ENCODE results near the gene LRRFIP1. TPM values are rescaled to one million over a fixed set of nuclear protein-coding genes. Genes with fewer than 3 reads are reported as not detected.
"Not testable (repeated sequence)": the region's sequence is repeated elsewhere in the genome, so short reads cannot be mapped to it uniquely, and the experiment has no call there.

The LRRFIP1 gene, protein sequence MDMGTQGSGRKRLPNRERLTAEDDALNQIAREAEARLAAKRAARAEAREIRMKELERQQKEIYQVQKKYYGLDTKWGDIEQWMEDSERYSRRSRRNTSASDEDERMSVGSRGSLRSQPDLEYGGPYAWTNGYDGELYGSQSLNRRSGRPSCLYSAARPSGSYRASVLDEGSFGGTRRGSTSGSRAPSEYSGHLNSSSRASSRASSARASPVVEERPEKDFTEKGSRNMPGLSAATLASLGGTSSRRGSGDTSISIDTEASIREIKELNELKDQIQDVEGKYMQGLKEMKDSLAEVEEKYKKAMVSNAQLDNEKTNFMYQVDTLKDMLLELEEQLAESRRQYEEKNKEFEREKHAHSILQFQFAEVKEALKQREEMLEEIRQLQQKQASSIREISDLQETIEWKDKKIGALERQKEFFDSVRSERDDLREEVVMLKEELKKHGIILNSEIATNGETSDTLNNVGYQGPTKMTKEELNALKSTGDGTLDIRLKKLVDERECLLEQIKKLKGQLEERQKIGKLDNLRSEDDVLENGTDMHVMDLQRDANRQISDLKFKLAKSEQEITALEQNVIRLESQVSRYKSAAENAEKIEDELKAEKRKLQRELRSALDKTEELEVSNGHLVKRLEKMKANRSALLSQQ
- total RNA-seq = 33.6 TPM

DNA sequence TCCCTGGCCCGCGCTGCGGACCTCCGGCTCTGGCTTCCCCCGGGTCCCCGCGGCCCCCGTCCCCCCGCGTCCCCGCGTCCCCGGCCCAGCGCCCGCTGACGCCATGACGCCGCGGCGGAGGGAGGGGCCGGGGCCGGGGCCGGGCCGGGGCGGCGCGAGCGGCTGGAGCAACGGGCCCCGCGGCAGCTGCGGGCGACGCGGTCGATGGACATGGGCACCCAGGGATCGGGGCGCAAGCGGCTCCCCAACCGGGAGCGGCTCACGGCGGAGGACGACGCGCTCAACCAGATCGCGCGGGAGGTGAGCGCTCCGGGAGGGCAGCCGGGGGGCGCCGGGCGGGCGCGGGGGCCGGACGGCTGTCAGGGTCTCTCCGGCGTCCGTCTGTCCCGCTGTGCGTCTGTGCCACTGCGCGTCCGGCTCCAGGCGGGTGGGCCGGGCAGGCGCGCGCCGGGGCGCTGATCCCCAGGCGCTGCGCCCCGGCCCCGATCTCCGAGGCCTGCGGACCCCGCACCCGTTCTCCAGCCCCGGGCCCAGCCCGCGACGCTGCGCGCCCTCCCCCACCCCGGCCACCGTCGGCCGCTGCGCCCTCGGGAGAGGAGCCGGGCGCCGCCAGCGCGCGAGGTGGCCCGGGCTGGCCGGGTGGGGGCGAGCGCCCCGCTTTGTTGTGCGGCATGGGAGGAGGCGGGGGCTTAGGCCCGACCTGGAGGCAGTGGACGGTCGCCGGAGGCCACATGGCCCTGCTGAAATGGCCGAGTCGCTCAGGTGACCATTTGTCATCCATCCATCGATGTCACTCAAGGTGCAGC lies at the start of gene LRRFIP1:
Gene LRRFIP1 (plus strand): TSS at position 147 of the 806 bp plus-strand sequence. CDS start 58 bp downstream, at position 205.
- ATAC-seq = peak; percentile 91
- DNase-seq (ENCODE audit: low spot score) = peak; percentile 61

DNA sequence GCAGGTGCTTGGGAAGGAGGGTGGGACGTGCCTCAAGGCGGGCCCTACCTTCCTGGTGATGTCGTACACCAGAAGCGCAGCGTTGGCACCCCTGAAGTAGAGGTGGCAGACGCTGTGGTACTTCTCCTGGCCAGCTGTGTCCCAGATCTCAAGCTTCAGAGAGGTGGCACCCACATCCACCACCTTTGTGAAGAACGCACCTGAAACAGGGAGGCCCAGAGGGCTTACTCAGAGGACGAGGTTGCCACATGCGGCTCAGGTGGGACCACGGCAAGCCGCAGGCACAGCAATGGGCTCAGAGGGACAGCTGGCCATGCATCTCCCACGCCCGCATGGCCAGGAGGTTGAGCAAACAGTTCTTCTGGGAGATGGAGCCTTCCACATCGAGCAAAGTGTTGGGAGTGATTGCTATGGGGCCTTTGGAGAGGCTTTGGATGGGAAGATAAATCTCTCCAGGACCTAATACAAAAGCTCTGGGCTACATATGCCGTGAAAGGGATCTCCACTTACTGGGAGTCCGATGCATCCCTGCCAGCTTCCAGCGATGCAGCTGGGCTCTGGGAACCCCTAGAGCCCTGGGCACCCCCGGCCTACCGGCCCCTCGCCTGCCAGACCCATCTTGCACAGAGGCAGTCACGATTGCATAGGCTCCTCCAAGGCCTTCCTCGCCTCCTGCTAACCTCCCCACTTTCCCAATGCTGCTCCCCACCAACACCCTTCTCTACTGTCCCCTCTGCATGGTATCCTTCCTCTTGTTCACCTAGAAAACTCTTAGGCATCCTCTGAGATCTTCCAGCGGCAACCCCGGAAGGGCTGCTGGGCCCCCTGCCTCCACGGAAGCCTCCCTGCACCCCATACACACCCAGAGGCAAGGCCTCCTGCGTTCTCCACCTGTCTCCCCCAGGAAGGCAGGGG lies 49.2 kb upstream of the LRRFIP1 start:
- ATAC-seq (no peak), DNase-seq (ENCODE audit: low spot score) (no peak)

DNA sequence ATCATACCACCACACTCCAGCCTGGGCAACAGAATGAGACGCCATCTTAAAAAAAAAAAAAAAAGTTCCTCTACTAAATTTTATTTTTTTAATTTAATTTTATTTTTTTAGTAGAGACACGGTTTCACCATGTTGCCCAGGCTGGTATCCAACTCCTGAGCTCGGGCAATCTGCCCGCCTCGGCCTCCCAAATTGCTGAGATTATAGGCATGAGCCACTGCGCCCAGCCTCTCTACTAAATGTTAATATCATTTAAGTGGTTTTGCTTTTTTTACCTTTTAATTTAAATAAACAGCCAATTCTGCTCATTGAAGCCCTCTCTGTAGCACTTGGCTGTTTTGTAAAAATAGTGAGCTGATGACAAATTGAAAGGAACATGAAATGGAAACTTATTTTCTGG lies 46.1 kb upstream of the LRRFIP1 start:
- DNase-seq (ENCODE audit: low spot score) (no peak), ATAC-seq (no peak)

DNA sequence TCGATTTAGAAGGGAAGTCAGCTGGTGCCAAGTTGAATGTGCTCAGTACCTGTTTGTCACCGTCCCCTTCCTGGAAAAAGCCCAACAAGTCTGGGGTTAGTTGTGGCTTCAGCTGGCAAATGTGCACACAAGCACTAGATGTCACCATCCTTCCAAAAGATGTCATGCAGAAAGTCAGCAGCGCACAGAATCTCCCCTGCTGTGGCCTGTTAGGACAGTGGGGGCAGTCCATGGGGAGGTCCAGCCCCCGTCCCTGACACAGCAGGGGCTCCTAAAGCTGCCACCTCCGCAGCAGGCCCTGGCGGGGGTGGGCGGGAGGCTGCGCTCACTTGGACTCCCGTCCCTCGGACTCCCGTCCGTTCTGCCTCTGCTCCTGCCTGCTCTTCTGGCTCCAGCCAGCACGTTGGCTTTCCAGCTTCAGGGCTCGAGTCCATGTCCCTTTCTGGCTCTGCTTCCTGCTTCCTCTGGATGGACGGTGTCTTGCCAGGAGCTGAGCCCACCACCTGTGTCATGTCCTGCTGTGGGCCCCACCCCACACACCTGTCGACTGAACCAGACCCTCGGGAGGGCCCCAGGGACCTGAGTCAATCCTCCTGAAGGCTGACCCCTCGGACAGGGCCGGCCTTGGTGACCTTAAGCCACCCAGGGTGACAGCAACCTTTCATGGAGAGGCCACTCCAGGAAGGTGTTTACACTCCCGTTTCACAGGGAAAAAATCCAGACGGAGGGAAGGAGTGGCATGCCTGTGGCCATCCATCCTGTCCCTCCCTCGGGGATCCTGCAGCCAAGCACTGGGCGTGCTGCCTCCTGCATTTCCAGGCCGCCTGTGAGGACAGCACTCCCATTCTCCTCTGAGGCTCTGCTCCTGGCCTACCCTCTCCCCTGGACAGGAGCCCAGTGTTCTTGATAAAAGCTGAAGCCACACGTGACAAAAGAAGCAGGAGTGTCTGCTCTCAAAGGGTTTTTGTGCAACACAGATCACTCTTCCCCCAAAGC lies 45.3 kb upstream of the LRRFIP1 start:
- ATAC-seq (peak; percentile 86), DNase-seq (ENCODE audit: low spot score) (peak; percentile 92)

DNA sequence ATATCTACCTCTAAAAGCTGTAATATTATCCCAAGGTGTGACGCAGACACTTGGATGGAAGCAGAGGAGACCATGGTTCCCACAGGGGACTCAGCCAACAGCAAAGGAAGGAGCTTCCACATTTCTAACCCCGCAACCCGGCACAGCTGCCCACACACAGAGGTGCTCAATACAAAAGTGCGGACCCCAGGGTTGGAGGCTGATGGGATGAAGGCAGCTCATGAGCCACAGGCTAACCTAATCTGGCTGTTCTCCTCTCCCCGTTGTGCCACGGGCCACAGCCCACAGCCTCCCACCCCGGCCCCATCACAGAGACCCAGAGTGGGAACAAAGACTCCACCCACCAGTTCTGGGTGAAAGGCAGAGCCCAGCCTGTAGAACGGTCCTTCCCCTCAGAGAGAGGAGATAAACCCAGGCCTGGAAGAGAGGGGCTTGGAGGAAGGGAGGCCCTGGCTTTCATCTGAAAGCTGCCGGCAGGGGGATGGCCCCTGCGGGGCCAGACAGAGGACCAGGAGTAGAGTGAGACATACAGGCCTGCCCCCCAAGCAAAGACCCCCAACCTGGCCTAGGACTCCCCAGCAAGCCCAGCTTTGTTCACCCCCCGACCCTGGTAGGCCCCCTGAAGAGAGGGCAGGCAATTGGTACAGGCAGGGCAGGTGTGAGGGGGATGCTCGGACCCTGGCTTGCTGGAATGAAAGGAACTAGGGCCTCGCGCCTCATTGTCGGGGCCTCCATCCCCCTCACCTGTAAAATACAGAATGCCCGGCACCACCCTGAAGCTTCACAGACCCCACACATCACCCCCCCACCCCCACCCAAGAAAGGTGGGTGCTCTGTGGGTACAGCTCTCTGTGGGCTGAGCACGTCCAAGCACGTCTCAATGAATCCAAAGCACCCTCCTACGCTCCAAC lies 43.7 kb upstream of the LRRFIP1 start:
- DNase-seq (ENCODE audit: low spot score) (no peak), ATAC-seq (no peak)

DNA sequence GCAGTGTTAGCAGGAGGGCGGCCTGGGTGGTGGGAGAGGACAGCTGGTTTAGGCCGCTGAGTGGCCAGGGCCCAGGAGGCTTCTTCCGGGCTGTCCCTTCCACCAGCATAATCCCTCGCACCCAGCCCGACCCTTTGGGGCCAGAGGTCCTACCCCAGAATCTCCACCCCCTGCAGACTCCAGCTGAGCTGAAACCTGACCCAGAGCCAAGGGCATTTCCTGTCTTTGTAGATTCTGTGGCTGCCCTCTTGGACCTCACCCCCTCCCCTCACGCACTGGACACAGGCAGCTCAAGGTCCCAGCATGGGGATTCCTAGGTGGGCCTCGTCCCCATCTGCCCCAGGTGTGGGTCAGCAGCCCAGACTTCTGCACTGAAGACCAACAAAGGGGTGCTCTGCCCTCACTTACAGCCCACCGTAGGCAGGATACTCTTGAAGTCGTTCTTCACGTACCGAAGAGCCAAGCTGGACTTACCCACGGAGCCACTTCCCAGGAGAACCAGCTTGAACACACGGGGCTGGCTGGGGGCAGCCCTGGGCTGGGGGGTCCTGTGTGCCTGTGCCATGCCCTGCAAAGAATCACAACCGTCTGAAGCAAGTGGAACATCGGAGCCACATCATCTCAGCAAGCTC lies 41.7 kb upstream of the LRRFIP1 start:
- peak; percentile 60 for DNase-seq (ENCODE audit: low spot score)
- ATAC-seq = peak; percentile 3

DNA sequence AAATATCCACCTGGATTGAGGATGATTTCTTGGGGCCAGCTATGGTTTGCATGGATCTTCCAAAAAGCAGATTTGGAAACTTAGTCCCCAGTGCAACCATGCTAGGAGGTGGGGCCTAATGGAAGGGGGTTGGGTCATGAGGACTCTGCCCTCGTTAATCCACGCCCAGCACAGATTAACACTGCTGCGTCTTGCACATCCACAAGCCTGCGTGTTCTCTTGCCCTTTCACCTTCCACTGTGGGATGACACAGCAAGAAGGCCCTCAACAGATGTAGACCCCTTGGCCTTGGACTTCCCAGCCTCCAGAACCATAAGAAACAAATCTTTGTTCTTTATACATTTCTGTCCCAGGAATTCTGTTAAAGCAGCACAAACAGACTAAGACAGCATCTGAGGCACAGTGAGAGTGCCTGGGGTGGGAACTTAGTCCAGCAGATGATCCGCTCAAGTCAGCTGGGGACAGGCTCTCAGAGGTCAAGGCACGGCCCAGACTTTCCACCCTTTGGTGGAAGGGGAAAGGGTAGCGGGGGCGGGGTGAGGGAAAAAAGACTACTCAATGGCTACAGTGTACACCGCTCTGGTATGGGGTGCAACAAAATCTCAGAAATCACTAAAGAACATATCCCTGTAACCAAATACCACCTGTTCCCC lies 39.2 kb upstream of the LRRFIP1 start:
- ATAC-seq = peak; percentile 68
- peak; percentile 80 for DNase-seq (ENCODE audit: low spot score)

DNA sequence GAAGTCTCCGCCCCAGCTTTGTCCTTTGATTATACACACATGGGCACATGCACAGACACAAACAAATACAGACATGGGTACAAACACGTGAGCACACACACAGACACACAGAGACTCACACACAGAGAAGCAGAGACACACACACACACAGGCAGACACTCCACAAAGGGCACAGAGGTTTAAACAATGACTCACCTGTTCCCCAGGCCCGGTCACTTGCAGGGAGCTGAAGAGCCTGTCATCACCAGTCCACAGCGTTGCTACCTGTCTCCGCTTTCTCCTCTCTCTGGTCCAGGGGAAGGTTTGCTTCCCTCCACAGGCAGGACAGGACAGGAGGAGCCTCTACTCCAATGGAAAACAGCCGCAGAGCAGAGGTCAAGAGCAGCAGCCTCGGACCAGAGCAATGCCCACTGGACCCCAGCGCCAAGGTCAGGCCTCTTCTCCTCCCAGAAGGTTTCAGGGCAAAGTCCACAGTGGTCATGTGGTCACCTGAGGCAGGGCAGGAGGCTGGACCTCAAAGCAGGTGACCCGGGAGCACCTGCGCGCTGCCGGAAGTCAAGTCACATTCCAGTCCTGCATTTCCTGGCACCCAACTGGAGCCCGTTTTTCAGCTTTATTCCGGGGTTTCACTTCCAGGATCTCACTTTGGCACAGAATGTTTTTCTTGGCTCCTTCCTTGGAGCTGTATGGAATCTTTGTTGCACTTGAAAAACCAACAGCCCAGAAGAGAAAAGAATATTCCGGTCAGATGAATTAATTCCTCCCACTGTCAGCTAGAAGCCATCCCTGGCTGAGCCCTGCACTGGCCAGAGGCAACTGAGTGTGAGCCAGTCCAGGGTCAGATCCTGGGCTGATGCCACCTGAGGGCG lies 36.9 kb upstream of the LRRFIP1 start, which contains the start of gene RAB17:
Gene RAB17 (minus strand): TSS at position 463 of the 869 bp plus-strand sequence. CDS start 4,580 bp downstream, outside the sequence.
- ATAC-seq = peak; percentile 62

DNA sequence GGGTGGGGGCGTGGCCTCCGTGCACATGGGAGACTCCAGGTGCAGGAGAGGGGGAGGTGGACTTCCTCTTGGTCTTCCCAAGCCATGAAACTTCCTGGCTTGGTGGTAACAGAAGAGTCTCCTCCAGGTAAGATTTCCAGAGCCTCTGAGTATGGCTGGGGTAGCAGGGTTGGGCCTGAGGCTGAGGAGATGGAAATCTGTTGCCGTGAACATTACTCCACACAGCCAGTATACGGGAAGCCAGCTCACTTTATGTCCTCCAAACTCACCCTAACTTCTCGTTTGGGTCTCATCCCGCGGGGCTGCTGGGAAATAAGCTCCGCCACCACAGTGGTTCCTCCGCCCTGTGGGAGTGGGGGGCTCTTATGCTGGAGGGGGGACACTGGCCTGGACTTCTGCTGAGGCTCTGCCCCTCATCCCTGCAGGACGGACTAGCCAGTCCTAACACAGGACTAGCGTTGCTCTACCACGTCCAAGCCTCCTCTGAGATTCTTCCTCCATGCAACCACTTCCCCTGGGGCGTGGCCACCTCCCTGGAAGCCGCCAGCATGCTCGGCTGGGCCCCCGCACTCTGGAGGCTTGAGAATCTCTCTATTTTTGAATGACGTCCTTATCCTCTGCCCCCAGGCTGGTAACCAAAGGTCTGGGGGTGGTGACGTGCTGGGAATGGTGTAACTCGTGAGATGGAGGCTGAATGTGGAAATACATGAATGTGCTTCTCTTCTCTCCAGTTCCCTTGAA lies 36.1 kb upstream of the LRRFIP1 start:
- ATAC-seq (no peak), DNase-seq (ENCODE audit: low spot score) (peak; percentile 51)

More for the DNA sequence above, 36.9 kb upstream of the LRRFIP1 start, which contains the start of gene RAB17:
- peak; percentile 96 for DNase-seq (ENCODE audit: low spot score)

DNA sequence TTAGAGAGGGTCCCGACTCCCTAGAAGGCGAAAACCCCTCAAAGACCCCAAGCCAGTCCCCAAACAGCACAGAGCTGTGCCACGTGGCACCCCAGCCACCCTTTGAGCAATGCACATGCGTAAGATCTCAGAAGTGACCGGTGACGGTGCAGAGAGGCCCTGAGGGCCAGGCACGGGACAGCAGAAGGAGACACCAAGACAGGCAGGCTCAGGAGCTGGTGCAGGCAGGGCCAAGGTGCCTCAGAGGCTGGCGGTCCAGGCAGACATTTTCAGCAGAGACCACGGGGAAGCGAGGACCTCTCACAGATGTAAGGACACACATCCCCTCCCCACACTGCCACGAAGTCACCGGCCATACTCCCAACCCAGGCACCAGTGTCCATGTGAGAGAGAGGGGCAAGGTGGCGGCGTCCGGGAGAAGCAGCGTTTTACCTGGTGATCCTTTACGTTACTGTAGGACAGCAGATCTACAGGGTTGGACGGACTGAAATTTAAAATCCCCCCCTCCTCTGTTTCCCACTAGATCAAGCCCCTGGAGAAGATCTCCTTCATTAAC lies 34.9 kb upstream of the LRRFIP1 start:
- no peak for ATAC-seq
- DNase-seq (ENCODE audit: low spot score) = peak; percentile 40

DNA sequence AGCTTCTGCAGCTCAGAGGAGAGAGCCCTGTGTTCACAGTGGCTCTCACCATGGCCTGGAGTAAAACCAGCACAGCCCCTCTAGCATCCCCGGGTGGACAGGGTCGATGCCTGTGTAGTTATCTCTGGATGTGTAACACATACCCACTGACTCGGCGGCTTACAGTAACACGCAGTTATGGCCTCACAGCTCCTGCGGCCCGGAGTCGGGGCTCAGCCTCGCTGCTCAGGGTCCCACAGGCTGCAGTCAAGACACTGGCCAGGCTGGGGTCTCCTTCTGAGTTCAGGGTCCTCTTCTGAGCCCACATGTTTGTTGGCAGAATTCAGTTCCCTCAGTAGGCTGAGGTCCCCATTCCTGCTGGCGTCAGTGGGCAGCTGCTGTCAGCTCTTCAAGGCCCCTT lies 34.4 kb upstream of the LRRFIP1 start:
- ATAC-seq (no peak), DNase-seq (ENCODE audit: low spot score) (no peak)

DNA sequence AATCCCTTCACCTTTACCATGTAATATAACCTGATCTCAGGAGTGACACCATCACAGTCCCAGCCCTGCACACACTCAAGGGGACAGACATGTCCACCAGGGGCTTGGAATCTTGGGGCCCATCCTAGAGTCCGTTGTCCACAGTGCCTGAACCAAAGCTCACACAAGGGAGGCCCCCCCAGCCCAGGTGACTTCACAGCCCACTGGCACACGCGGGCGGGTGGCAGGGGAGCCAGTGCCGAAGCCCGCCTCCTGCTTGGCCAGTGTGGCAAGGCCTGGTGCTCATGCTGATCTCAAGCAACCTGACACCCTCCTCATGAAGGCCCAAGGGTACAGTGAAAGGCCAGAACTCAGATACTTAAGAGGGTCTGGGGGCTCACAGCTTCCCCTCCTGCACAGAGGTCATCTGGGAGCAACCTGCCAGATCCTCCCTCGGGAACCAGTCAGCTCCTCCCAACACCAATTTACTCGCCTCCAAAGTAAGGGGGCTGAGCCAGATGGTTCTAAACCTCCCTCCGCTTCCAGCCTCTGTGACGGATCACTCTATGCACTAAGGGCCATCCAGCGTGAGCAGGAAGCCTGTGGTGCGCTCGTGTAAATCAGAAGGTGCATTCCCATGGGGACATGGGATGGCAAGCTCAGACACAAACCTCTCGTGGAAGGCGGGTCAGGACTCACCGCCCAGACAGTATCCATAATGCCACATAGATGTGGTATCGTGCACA lies 33.6 kb upstream of the LRRFIP1 start:
- no peak for DNase-seq (ENCODE audit: low spot score)
- no peak for ATAC-seq

DNA sequence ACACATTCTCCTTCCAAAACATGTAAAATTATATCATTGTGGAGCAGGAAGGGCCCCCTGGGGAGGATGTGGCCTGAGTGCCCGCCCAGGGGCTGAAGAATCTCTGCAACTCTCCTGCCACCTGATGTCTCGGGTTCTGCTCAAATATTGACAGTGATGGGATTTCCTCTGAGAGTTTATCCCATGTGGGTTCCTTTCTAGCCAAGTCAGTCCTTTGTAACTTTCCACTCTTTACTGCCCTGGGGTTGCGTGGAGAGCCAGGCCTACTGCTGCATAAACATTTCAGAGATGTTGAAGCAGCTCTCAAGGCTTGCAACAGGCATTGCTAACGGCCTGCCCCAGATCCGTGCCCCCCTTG lies 32.9 kb upstream of the LRRFIP1 start:
- DNase-seq (ENCODE audit: low spot score) = peak; percentile 45

DNA sequence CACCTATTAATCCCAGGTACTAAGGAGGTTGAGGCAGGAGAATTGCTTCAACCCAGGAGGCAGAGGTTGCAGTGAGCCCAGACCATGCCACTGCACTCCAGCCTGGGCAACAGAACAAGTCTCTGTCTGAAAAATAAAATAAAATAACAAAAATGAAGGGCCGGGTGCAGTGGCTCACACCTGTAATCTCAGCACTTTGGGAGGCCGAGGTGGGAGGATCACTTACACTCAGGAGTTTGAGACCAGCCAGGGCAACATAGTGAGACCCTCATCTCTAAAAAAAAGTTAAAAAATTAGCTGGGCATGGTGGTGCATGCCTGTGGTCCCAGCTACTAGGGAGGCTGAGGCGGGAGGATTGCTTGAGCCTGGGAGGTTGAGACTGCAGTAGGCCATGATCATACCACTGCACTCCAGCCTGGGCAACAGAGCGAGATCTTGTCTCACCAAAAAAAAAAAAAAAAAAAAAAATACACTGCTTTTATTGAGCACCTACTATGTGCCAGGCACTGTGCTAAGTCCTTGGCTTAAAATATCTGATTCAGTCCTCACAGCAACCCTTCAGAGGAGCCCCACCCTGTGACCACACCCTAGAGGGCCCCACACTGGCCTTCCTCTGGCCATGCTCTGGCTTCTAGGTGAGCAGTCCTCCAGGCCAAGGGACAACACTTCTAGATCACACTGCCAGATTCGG lies 31.4 kb upstream of the LRRFIP1 start:
- DNase-seq (ENCODE audit: low spot score); ATAC-seq: not testable (repeated sequence)

More for the DNA sequence above, 32.9 kb upstream of the LRRFIP1 start:
- no peak for ATAC-seq

All from left lobe of liver (tissue), 2 donors.